ENCODE data around the gene TMEM108. TPM values are rescaled to one million over a fixed set of nuclear protein-coding genes. Genes with fewer than 3 reads are reported as not detected.

The TMEM108 gene
- total RNA-seq, 1 donor: not detected

DNA sequence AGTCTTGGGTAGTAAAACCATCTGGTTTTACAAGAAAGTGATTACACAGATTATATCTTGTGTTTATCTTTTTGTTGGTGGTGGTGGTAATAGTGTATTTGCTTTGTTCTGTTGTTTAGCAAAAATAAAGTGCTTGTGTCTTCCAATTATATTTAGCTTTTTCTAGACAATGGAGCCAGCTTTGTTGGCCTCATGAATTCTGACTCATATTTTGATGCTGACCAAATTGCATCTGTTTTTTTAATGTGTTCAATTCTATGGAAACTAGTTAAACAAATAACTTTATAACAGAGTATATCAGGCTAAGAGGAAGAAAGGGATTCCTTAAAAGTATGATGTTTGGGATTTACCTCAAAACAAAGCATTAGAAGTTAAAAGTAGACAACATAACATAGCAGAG, 292.3 kb downstream of the TMEM108 start:
- TF ChIP-seq, protein P1, sequence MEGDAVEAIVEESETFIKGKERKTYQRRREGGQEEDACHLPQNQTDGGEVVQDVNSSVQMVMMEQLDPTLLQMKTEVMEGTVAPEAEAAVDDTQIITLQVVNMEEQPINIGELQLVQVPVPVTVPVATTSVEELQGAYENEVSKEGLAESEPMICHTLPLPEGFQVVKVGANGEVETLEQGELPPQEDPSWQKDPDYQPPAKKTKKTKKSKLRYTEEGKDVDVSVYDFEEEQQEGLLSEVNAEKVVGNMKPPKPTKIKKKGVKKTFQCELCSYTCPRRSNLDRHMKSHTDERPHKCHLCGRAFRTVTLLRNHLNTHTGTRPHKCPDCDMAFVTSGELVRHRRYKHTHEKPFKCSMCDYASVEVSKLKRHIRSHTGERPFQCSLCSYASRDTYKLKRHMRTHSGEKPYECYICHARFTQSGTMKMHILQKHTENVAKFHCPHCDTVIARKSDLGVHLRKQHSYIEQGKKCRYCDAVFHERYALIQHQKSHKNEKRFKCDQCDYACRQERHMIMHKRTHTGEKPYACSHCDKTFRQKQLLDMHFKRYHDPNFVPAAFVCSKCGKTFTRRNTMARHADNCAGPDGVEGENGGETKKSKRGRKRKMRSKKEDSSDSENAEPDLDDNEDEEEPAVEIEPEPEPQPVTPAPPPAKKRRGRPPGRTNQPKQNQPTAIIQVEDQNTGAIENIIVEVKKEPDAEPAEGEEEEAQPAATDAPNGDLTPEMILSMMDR (IDR thresholded peaks at IDR 0.05; ENCODE audit: insufficient read depth, low read length): no peak
- H3K4me3 ChIP-seq (ENCODE audit: low read depth, low read length): no peak overlapping the region
- DNase-seq (ENCODE audit: low read depth): no peak

DNA sequence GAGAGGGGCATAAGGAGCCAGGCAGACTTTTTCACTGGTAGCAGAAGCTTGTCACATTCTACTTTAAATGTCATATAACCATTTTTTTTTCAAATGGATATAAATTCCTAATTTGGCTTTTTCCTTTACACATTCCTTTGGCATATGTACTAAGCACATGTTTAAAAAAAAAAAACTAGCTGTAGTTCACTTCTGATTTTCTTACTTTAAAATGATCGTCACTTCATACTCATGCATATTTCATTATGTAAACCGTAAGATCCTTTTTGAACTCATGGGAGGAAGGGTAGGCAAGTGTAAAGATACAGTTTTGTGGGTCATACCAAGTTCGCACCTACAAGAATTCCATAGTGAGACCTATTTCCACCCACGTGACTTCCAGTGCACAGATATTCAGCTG, 316.5 kb downstream of the TMEM108 start:
- TF ChIP-seq, protein P1 (IDR thresholded peaks at IDR 0.05; ENCODE audit: insufficient read depth, low read length): no peak
- no peak overlapping the region for H3K4me3 ChIP-seq (ENCODE audit: low read depth, low read length)
- DNase-seq (ENCODE audit: low read depth): no peak

DNA sequence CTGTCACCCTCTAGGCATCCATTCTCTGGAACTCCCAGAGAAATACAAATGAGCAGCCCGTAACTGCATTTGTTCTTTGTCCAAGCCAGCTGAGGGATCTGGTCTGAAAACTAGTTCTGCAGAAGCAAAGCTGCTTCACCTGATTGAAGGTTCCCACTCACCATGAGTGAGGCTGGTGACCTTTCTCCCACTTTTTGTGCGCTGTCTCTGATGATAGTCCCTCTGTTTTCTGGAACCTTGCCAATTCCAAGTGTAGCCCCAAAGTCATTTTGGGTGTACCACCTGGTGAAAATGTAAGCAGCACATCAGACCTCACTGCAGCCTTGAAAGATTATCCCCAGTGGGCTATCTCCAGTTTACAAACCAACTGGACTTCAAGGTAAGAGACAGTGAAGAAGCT, 322.3 kb downstream of the TMEM108 start:
- DNase-seq (ENCODE audit: low read depth): no peak
- H3K4me3 ChIP-seq (ENCODE audit: low read depth, low read length): no peak overlapping the region
- TF ChIP-seq, protein P1 (IDR thresholded peaks at IDR 0.05; ENCODE audit: insufficient read depth, low read length): no peak

DNA sequence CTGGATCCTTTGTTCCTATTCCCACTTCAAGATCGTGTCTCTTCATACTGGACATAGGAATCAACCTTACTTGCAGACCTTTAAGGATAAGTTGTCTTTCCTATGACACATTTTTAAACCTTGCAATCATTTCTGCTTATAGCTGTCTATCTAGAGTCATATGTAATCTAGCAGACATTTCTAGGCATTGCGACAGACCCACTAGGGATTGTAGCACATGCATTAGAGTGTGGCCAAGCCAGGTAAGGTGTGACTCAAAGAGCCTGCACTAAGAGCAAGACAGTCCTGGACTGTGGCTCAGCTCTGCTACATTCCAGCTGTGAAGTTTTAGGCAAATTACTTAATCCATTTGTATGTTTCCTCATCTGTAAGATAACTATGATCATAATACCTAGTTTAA, 322.8 kb downstream of the TMEM108 start:
- TF ChIP-seq, protein P1 (IDR thresholded peaks at IDR 0.05; ENCODE audit: insufficient read depth, low read length): no peak
- DNase-seq (ENCODE audit: low read depth): no peak
- no peak overlapping the region for H3K4me3 ChIP-seq (ENCODE audit: low read depth, low read length)

DNA sequence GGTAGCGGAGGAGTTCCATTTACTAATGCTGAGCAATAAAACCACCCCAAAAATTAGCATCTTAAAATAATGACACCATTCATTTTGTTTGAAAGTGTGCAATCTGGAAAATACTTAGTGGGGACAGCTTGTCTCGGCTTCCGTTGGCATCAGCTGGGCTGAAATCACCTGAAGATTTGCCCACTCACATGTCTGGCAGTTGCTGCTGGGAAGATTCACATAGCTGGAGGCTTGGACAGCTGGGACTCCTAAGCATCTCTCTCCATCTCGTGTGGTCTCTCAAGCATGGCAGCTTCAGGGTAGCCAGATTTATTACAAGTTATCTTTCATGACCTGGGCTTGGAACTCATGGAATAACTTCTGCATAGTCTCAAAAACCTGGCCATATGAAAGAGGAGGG, 323.2 kb downstream of the TMEM108 start:
- DNase-seq (ENCODE audit: low read depth): no peak
- no peak overlapping the region for H3K4me3 ChIP-seq (ENCODE audit: low read depth, low read length)
- TF ChIP-seq, protein P1 (IDR thresholded peaks at IDR 0.05; ENCODE audit: insufficient read depth, low read length): no peak

DNA sequence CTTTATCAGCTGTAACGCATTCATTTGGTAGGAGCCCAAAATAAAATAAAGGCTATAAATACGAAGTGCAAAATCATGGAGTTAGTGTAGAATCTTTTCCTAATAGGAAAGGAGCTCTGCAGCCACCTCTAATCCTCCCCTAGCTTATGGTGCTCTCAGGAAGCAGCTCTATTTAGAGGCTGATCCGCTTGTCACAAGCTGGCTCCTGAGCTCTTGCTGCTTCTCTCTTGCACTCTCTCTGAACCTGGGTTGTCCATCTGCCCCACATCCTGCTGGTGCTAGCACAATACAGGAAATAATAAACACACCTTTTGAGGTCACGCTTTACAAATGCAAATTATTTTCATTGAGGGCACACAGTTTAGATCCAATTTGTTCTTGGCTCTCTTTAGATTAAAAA, 324.3 kb downstream of the TMEM108 start:
- TF ChIP-seq, protein P1 (IDR thresholded peaks at IDR 0.05; ENCODE audit: insufficient read depth, low read length): no peak
- DNase-seq (ENCODE audit: low read depth): no peak
- no peak overlapping the region for H3K4me3 ChIP-seq (ENCODE audit: low read depth, low read length)

DNA sequence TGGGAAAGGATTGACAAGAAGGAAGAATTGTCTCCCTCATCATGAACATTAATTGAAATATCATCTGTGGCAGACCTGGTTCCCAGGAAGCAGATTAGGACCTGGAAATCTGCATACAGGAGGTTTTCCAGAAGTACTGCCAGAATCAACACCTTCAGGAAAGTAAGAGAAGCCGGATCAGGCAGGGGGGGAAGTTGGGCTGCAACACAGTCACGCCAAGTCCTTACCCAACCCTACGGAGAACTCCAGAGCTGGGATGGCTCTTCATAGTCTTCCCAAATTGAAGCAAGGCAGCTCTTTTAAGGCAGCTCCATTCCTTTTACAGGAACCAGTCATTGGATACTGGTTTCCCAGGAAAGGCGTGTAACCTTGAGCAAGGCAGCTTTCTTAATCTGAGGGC, 326.5 kb downstream of the TMEM108 start:
- H3K4me3 ChIP-seq (ENCODE audit: low read depth, low read length): no peak overlapping the region
- DNase-seq (ENCODE audit: low read depth): no peak
- TF ChIP-seq, protein P1 (IDR thresholded peaks at IDR 0.05; ENCODE audit: insufficient read depth, low read length): no peak

All from fibroblast of the aortic adventitia (primary cell).